H9 (cell line): Measurements from ENCODE around the gene SCEL. TPM values are rescaled to one million over a fixed set of nuclear protein-coding genes. Genes with fewer than 3 reads are reported as not detected.

ENCODE experiments used
- DNase-seq: peaks from one replicate; pipeline ENCODE4 v3.0.0-alpha.2; 2017
- H2AFZ ChIP-seq: one replicate; pipeline ENCODE4 v1.6.1; 2013; ENCODE audit warnings: mild to moderate bottlenecking, low read length, control low read depth, moderate library complexity
- H2AK5ac ChIP-seq: 2 replicates; pipeline ENCODE4 v1.6.1; 2013; ENCODE audit warnings: low read length, control low read depth, mixed read lengths; ENCODE audit not compliant: insufficient read length
- H2BK120ac ChIP-seq: one replicate; pipeline ENCODE4 v1.6.1; 2013; ENCODE audit warnings: low read depth, mild to moderate bottlenecking, low read length, control low read depth, inconsistent platforms; ENCODE audit not compliant: poor library complexity, severe bottlenecking
- H2BK12ac ChIP-seq: 2 replicates; pipeline ENCODE4 v1.6.1; 2013; ENCODE audit warnings: low read length, control low read depth, mixed read lengths, low read depth; ENCODE audit not compliant: insufficient read length
- H2BK15ac ChIP-seq: 2 replicates; pipeline ENCODE4 v1.6.1; 2013; ENCODE audit warnings: low read depth, low read length, control low read depth
- H2BK20ac ChIP-seq: one replicate; pipeline ENCODE4 v1.6.1; 2013; ENCODE audit warnings: low read depth, mild to moderate bottlenecking, low read length, control low read depth, inconsistent platforms; ENCODE audit not compliant: poor library complexity, severe bottlenecking
- H2BK5ac ChIP-seq: 2 replicates; pipeline ENCODE4 v1.6.1; 2013; ENCODE audit warnings: low read length, control low read depth, mixed read lengths; ENCODE audit not compliant: insufficient read length
- H3K14ac ChIP-seq: 2 replicates; pipeline ENCODE4 v1.6.1; 2013; ENCODE audit warnings: low read length, control low read depth; ENCODE audit not compliant: insufficient read depth
- H3K18ac ChIP-seq: 2 replicates; pipeline ENCODE4 v1.6.1; 2013; ENCODE audit warnings: low read depth, mild to moderate bottlenecking, mixed read lengths, low read length, control low read depth; ENCODE audit not compliant: insufficient read length
- H3K23ac ChIP-seq: 2 replicates; pipeline ENCODE4 v1.6.1; 2013; ENCODE audit warnings: low read length, control low read depth, mixed read lengths, low read depth; ENCODE audit not compliant: insufficient read length
- H3K23me2 ChIP-seq: 2 replicates; pipeline ENCODE4 v1.6.1; 2013; ENCODE audit warnings: low read depth, mild to moderate bottlenecking, mixed read lengths, low read length, control low read depth; ENCODE audit not compliant: insufficient read length, poor library complexity, severe bottlenecking
- H3K27ac ChIP-seq: 2 replicates; pipeline ENCODE4 v1.5.1; 2013; ENCODE audit warnings: low read length, control low read depth, mixed read lengths, low read depth; ENCODE audit not compliant: insufficient read length
- H3K27me3 ChIP-seq: 2 replicates; pipeline ENCODE4 v1.6.1; 2013; ENCODE audit warnings: low read length, control low read depth, inconsistent platforms; ENCODE audit not compliant: insufficient read depth
- H3K4ac ChIP-seq: 2 replicates; pipeline ENCODE4 v1.6.1; 2013; ENCODE audit warnings: low read depth, mild to moderate bottlenecking, control low read depth, inconsistent platforms, low read length, moderate library complexity
- H3K4me1 ChIP-seq: 2 replicates; pipeline ENCODE4 v1.6.1; 2013; ENCODE audit warnings: low read length, control low read depth, inconsistent platforms; ENCODE audit not compliant: insufficient read depth
- H3K4me2 ChIP-seq: 2 replicates; pipeline ENCODE4 v1.6.1; 2013; ENCODE audit warnings: low read length, control low read depth, mixed read lengths; ENCODE audit not compliant: insufficient read length, insufficient read depth
- H3K56ac ChIP-seq: 2 replicates; pipeline ENCODE4 v1.6.1; 2013; ENCODE audit warnings: low read depth, mild to moderate bottlenecking, mixed read lengths, low read length, control low read depth; ENCODE audit not compliant: insufficient read length
- H3K79me1 ChIP-seq: 2 replicates; pipeline ENCODE4 v1.6.1; 2013; ENCODE audit warnings: low read depth, mild to moderate bottlenecking, moderate library complexity, low read length, control low read depth, inconsistent platforms; ENCODE audit not compliant: insufficient read depth, poor library complexity, severe bottlenecking
- H3K79me2 ChIP-seq: 2 replicates; pipeline ENCODE4 v1.6.1; 2013; ENCODE audit warnings: low read length, control low read depth, inconsistent platforms; ENCODE audit not compliant: insufficient read depth
- H3K9ac ChIP-seq: 2 replicates; pipeline ENCODE4 v1.6.1; 2013; ENCODE audit warnings: low read length, control low read depth, mixed read lengths; ENCODE audit not compliant: insufficient read length; ENCODE audit errors: extremely low read depth
- H3K9me3 ChIP-seq: one replicate; pipeline ENCODE4 v1.6.1; 2013; ENCODE audit warnings: low read depth, low read length, inconsistent platforms; ENCODE audit not compliant: control insufficient read depth
- H3T11ph ChIP-seq: one replicate; pipeline ENCODE4 v1.6.1; 2013; ENCODE audit warnings: mild to moderate bottlenecking, low read length, control low read depth, inconsistent platforms
- H4K20me1 ChIP-seq: one replicate; pipeline ENCODE4 v1.6.1; 2013; ENCODE audit not compliant: control insufficient read depth, insufficient read length, insufficient read depth
- H4K5ac ChIP-seq: 2 replicates; pipeline ENCODE4 v1.6.1; 2013; ENCODE audit warnings: low read depth, mild to moderate bottlenecking, mixed read lengths, low read length, control low read depth; ENCODE audit not compliant: insufficient read length
- H4K8ac ChIP-seq: replicated peaks from 2 replicates; pipeline ENCODE4 v1.6.1; 2013; ENCODE audit warnings: low read length, control low read depth, mixed read lengths, low read depth; ENCODE audit not compliant: insufficient read length
- H4K91ac ChIP-seq: 2 replicates; pipeline ENCODE4 v1.6.1; 2013; ENCODE audit warnings: low read depth, mild to moderate bottlenecking, moderate library complexity, mixed read lengths, low read length, control low read depth; ENCODE audit not compliant: insufficient read length
- H3K27ac Mint-ChIP-seq, 3 experiments: 2 replicates in 2 of 3; 3 replicates in 1 of 3; pipeline ENCODE4 v1.8.0; 2020 to 2021; ENCODE audit warnings: mixed read lengths in 3 of 3, mild to moderate bottlenecking in 1 of 3, moderate library complexity in 1 of 3
- H3K27me3 Mint-ChIP-seq: 2 replicates; pipeline ENCODE4 v1.8.0; 2021; ENCODE audit warnings: low read depth, mild to moderate bottlenecking, moderate library complexity, mixed read lengths
- H3K36me3 Mint-ChIP-seq, 3 experiments: 2 replicates in 2 of 3; 3 replicates in 1 of 3; pipeline ENCODE4 v1.8.0; 2020 to 2021; ENCODE audit warnings: low read depth in 3 of 3, mixed read lengths in 3 of 3; ENCODE audit not compliant: insufficient read depth in 1 of 3
- H3K4me1 Mint-ChIP-seq, 2 experiments: 2 replicates each; pipeline ENCODE4 v1.8.0; 2020; ENCODE audit warnings: mixed read lengths in 2 of 2
- H3K4me3 Mint-ChIP-seq, 2 experiments: 2 replicates in 1 of 2; 3 replicates in 1 of 2; pipeline ENCODE4 v1.8.0; 2020 to 2021; ENCODE audit warnings: mild to moderate bottlenecking in 2 of 2, mixed read lengths in 2 of 2, moderate library complexity in 1 of 2
- H3K9me3 Mint-ChIP-seq, 2 experiments: 2 replicates in 1 of 2; 3 replicates in 1 of 2; pipeline ENCODE4 v1.8.0; 2020; ENCODE audit warnings: mild to moderate bottlenecking in 2 of 2, mixed read lengths in 2 of 2, moderate library complexity in 1 of 2
- CTCF ChIP-seq: fragments of 200-600 bp; sonication (generic); conservative IDR thresholded peaks from 3 replicates; pipeline ENCODE4 v1.8.0; 2021; ENCODE audit warnings: antibody characterized with exemption, mild to moderate bottlenecking
- whole genome bisulfite sequencing: extraction: QIAGEN DNeasy Blood & Tissue Kit; methylation state at CpG from one replicate; pipeline ENCODE4 v1.1.7; 2013; ENCODE audit warnings: missing lambda C conversion rate, low lambda C conversion rate, mixed read lengths; ENCODE audit not compliant: insufficient read length; ENCODE audit errors: extremely low coverage; 5-methylcytosine and 5-hydroxymethylcytosine counted together
- total RNA-seq: library from RNA; stranded (reverse); gene quantifications from 2 replicates; pipeline ENCODE4 v1.2.1, GENCODE V29; 2021

SCEL gene
- total RNA-seq, 1 experiment from 2014 or later: not detected

DNA sequence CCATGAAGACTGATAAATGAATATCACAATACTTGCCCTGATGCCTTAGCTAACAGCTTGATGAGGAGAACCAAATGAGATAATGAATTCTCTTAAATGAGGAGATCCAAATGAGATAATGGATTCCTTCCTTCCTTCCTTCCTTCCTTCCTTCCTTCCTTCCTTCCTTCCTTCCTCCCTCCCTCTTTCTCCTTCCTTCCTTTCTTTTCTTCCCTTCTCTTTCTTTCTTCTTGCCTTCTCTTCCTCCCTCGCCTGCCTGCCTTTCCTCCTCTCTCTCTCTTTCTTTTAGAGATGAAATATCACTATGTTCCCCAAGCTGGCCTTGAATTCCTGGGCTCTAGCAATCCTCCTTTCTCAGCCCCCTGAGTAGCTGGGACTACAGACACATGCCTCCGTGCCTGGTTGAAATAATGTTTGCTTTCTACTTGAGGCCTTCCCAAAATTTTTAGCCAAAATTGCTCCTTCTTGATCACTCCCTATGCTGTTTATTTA, 158.0 kb downstream of the SCEL start:
- Histone ChIP-seq H3K56ac (no peak overlapping the region), H3K27me3 (no peaks in the 10 kb centered on the region), H2BK20ac (no peak overlapping the region), H3K4ac (no peak overlapping the region), H3K14ac (no peak overlapping the region), H2BK5ac (no peak overlapping the region), H3K23ac (no peak overlapping the region), H3K9ac (no peak overlapping the region), H2BK120ac (no peak overlapping the region), H3K9me3 (no peaks in the 10 kb centered on the region), H3K27ac (no peak overlapping the region), H3K4me2 (no peak overlapping the region), H4K91ac (no peak overlapping the region), H3K18ac (no peak overlapping the region), H3K23me2 (peaks cover under 1% of the 10 kb centered on the region), H4K5ac (no peak overlapping the region), H3K79me2 (no peaks in the 10 kb centered on the region), H4K20me1 (no peaks in the 10 kb centered on the region), H2AK5ac (no peak overlapping the region), H3K79me1 (no peaks in the 10 kb centered on the region), H2BK12ac (no peak overlapping the region), H3K4me1 (peaks cover 2% of the 10 kb centered on the region; the same call in 1 of the 2 replicates), H2AFZ (no peak overlapping the region), H2BK15ac (no peak overlapping the region), H4K8ac (no peak overlapping the region), H3T11ph (no peak overlapping the region)
- no peak for TF ChIP-seq CTCF
- no peaks in the 10 kb centered on the region for H3K36me3 Mint-ChIP-seq
- peaks cover 17% of the 10 kb centered on the region in 2 experiments for H3K4me1 Mint-ChIP-seq
- no peak overlapping the region for H3K4me3 Mint-ChIP-seq
- peaks cover 14% of the 10 kb centered on the region for H3K27me3 Mint-ChIP-seq
- WGBS: no CpG with 5 or more reads among the region's 2 CpGs
- H3K9me3 Mint-ChIP-seq: no peaks in the 10 kb centered on the region
- DNase-seq: no peak
- H3K27ac Mint-ChIP-seq: no peak overlapping the region; a peak in 1 of 7 replicates

Other genes starting within 250 kb of the SCEL start
- 26.7 and 32.0 TPM in 2 replicates for gene MYCBP2, start 208.6 kb upstream of the SCEL start, total RNA-seq
- gene SLAIN1, start 162.0 kb downstream of the SCEL start, total RNA-seq: 23.2 and 23.4 TPM in 2 replicates